ENCODE data around the gene SMIM14.

SMIM14 gene

DNA sequence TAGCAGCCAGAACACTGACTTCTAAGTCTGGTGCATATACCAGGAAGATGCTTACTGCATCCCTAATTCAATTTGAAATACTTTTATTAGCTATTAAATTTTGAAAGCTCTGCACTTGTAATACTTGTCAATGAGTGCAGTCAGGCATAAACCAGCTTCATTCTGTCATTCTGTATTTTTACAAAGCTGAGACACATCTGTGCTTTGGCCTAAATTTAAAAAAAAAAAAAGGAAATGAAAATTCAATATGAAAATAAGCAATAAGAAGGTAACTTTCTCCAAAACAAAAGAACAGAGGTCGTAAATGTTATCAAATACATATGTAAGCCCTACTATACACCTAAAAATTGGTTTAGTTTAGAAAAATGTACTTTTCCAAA lies 7.0 kb downstream of the SMIM14 start:
- no peak overlapping the region for H3K4me3 ChIP-seq (ENCODE audit: low read length)
- H3K18ac ChIP-seq (ENCODE audit: low read length): no peak overlapping the region
- no peak overlapping the region for H4K8ac ChIP-seq (ENCODE audit: low read depth, low read length)
- no peaks in the 10 kb centered on the region for H3K27me3 ChIP-seq (ENCODE audit: insufficient read depth, low read length, poor library complexity)
- no CpG with 5 or more reads among the region's 1 CpG for WGBS (ENCODE audit: extremely low coverage, insufficient coverage, low lambda C conversion rate)
- peaks cover 2% of the 10 kb centered on the region for H3K4me1 ChIP-seq (ENCODE audit: control insufficient read depth, low read depth, low read length)
- no peak overlapping the region for H2BK5ac ChIP-seq (ENCODE audit: low read length)
- H3K79me1 ChIP-seq (ENCODE audit: low read length): no peaks in the 10 kb centered on the region
- H2AK5ac ChIP-seq (ENCODE audit: low read length): no peak overlapping the region
- H3K4me2 ChIP-seq (ENCODE audit: low read length): no peak overlapping the region
- H3K27ac ChIP-seq (ENCODE audit: low read depth, low read length): no peak overlapping the region
- H3K4ac ChIP-seq (ENCODE audit: low read depth, low read length): no peak overlapping the region
- no peak overlapping the region for H2BK120ac ChIP-seq (ENCODE audit: low read depth, low read length)
- no peak overlapping the region for H3K23ac ChIP-seq (ENCODE audit: low read length)
- DNase-seq: no peak
- no peak overlapping the region for H2BK15ac ChIP-seq (replicated peaks; ENCODE audit: low read depth)
- no peak overlapping the region for H3K56ac ChIP-seq (ENCODE audit: low read length)
- H3K9ac ChIP-seq (ENCODE audit: low read length): no peak overlapping the region
- H3K79me2 ChIP-seq (ENCODE audit: control insufficient read depth, insufficient read depth, low read length): no peaks in the 10 kb centered on the region
- no peaks in the 10 kb centered on the region for H3K36me3 ChIP-seq (ENCODE audit: control insufficient read depth, insufficient read depth, low read length)
- no peak overlapping the region for H4K5ac ChIP-seq (ENCODE audit: low read length)

DNA sequence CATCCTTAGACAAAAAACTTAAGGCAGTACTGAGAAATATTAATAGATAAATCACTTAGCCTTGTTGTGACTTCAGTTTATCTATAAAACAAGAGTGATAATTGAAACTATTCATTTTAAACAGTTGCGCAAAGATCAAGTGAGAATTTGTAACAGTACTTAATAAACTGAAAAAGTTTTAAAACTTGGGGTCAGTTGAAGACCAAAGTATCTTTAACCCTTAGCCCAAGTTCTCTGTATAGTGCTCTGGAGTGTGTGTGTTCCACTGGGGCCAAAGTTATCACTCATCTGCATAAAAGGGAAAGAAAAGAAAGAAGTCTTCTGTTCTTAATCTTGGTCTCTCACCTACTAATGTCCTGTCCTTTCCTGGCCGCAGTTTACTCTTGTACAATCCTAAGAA lies 11.3 kb downstream of the SMIM14 start:
- H3K4ac ChIP-seq (ENCODE audit: low read depth, low read length): no peak overlapping the region
- no peak overlapping the region for H3K56ac ChIP-seq (ENCODE audit: low read length)
- no peak overlapping the region for H3K27ac ChIP-seq (ENCODE audit: low read depth, low read length)
- H3K23ac ChIP-seq (ENCODE audit: low read length): no peak overlapping the region
- no peaks in the 10 kb centered on the region for H3K4me1 ChIP-seq (ENCODE audit: control insufficient read depth, low read depth, low read length)
- no peak overlapping the region for H4K5ac ChIP-seq (ENCODE audit: low read length)
- no peak overlapping the region for H3K4me2 ChIP-seq (ENCODE audit: low read length)
- no peak for DNase-seq
- H2BK15ac ChIP-seq (replicated peaks; ENCODE audit: low read depth): no peak overlapping the region
- H3K4me3 ChIP-seq (ENCODE audit: low read length): no peak overlapping the region
- no peak overlapping the region for H4K8ac ChIP-seq (ENCODE audit: low read depth, low read length)
- no peaks in the 10 kb centered on the region for H3K79me2 ChIP-seq (ENCODE audit: control insufficient read depth, insufficient read depth, low read length)
- H3K9ac ChIP-seq (ENCODE audit: low read length): no peak overlapping the region
- H3K79me1 ChIP-seq (ENCODE audit: low read length): no peaks in the 10 kb centered on the region
- H2AK5ac ChIP-seq (ENCODE audit: low read length): no peak overlapping the region
- no CpG with 5 or more reads among the region's 2 CpGs for WGBS (ENCODE audit: extremely low coverage, insufficient coverage, low lambda C conversion rate)
- H2BK120ac ChIP-seq (ENCODE audit: low read depth, low read length): no peak overlapping the region
- H2BK5ac ChIP-seq (ENCODE audit: low read length): no peak overlapping the region
- no peaks in the 10 kb centered on the region for H3K36me3 ChIP-seq (ENCODE audit: control insufficient read depth, insufficient read depth, low read length)
- H3K18ac ChIP-seq (ENCODE audit: low read length): no peak overlapping the region
- H3K27me3 ChIP-seq (ENCODE audit: insufficient read depth, low read length, poor library complexity): no peaks in the 10 kb centered on the region

DNA sequence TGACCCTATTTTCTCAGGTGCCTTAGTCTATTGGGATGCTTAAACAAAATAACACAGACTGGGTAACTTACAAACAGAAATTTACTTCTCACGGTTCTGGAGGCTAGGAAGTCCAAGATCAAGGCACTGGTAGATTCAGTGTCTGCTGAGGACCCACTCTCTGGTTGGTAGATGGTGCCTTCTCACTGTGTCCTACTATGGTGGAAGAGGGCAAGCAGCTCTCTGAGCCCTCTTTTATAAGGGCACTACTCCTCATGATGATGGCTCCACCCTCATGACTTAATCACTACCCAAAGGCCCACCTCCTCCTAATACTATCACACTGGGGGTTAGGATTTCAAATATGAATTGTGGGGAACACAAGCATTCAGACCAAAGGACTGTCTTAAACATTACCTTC lies 11.8 kb downstream of the SMIM14 start:
- no peak overlapping the region for H2BK15ac ChIP-seq (replicated peaks; ENCODE audit: low read depth)
- no peaks in the 10 kb centered on the region for H3K27me3 ChIP-seq (ENCODE audit: insufficient read depth, low read length, poor library complexity)
- no peaks in the 10 kb centered on the region for H3K79me2 ChIP-seq (ENCODE audit: control insufficient read depth, insufficient read depth, low read length)
- no peak overlapping the region for H2BK120ac ChIP-seq (ENCODE audit: low read depth, low read length)
- no peaks in the 10 kb centered on the region for H3K79me1 ChIP-seq (ENCODE audit: low read length)
- no peak overlapping the region for H3K27ac ChIP-seq (ENCODE audit: low read depth, low read length)
- no CpG with 5 or more reads among the region's 1 CpG for WGBS (ENCODE audit: extremely low coverage, insufficient coverage, low lambda C conversion rate)
- no peak for DNase-seq
- no peak overlapping the region for H2AK5ac ChIP-seq (ENCODE audit: low read length)
- H3K4me1 ChIP-seq (ENCODE audit: control insufficient read depth, low read depth, low read length): no peaks in the 10 kb centered on the region
- H3K36me3 ChIP-seq (ENCODE audit: control insufficient read depth, insufficient read depth, low read length): no peaks in the 10 kb centered on the region
- no peak overlapping the region for H3K4ac ChIP-seq (ENCODE audit: low read depth, low read length)
- H3K4me2 ChIP-seq (ENCODE audit: low read length): no peak overlapping the region
- no peak overlapping the region for H2BK5ac ChIP-seq (ENCODE audit: low read length)
- no peak overlapping the region for H3K23ac ChIP-seq (ENCODE audit: low read length)
- H3K18ac ChIP-seq (ENCODE audit: low read length): no peak overlapping the region
- H3K9ac ChIP-seq (ENCODE audit: low read length): no peak overlapping the region
- H3K4me3 ChIP-seq (ENCODE audit: low read length): no peak overlapping the region
- H4K5ac ChIP-seq (ENCODE audit: low read length): no peak overlapping the region
- no peak overlapping the region for H4K8ac ChIP-seq (ENCODE audit: low read depth, low read length)
- no peak overlapping the region for H3K56ac ChIP-seq (ENCODE audit: low read length)

DNA sequence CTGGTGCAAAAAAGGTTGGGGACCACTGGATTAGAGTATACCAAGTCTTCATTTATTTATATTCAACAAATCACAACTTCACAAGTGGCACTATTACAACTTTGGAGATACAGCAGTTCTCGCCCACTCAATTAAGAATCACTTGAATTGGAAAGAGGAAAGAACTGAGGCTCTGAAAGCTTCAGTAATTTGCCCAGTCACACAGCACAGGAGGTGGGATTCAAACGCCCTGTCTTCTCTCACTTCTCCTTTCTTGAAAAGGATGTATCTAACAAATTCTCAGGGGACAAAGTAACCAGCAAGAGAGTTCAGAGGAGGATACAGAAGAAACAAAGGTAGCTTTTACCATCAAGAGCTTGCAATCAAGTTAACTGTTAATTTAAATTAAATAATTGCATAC lies 12.4 kb downstream of the SMIM14 start:
- H3K36me3 ChIP-seq (ENCODE audit: control insufficient read depth, insufficient read depth, low read length): no peaks in the 10 kb centered on the region

DNA sequence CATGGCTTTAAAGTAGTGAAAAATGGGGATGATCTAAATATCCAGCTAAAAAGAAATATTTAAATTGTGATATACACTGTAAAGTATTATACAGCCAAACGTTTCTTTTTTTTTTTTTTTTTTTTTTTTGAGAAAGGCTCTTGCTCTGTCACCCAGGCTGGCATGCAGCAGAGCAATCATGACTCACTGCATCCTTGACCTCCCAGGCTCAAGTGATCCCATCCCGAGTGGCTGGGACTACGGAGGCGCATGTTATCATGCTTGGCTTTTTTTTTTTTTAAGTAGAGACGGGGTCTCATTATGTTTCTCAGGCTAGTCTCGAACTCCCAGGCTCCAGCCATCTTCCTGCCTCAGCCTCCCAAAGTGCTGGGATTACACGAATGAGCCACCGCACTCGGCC lies 17.1 kb downstream of the SMIM14 start:
- Histone ChIP-seq H2BK120ac (ENCODE audit: low read depth, low read length) (no peak overlapping the region), H3K18ac (ENCODE audit: low read length) (no peak overlapping the region), H2BK15ac (replicated peaks; ENCODE audit: low read depth) (no peak overlapping the region), H3K9ac (ENCODE audit: low read length) (no peak overlapping the region), H3K36me3 (ENCODE audit: control insufficient read depth, insufficient read depth, low read length) (no peaks in the 10 kb centered on the region), H4K5ac (ENCODE audit: low read length) (no peak overlapping the region), H3K4ac (ENCODE audit: low read depth, low read length) (no peak overlapping the region), H3K79me2 (ENCODE audit: control insufficient read depth, insufficient read depth, low read length) (no peaks in the 10 kb centered on the region), H2AK5ac (ENCODE audit: low read length) (no peak overlapping the region), H3K56ac (ENCODE audit: low read length) (no peak overlapping the region), H3K23ac (ENCODE audit: low read length) (no peak overlapping the region), H3K4me1 (ENCODE audit: control insufficient read depth, low read depth, low read length) (no peaks in the 10 kb centered on the region), H3K4me2 (ENCODE audit: low read length) (no peak overlapping the region), H3K27ac (ENCODE audit: low read depth, low read length) (no peak overlapping the region), H3K79me1 (ENCODE audit: low read length) (no peaks in the 10 kb centered on the region), H2BK5ac (ENCODE audit: low read length) (no peak overlapping the region), H3K27me3 (ENCODE audit: insufficient read depth, low read length, poor library complexity) (no peaks in the 10 kb centered on the region), H4K8ac (ENCODE audit: low read depth, low read length) (no peak overlapping the region), H3K4me3 (ENCODE audit: low read length) (no peak overlapping the region)
- no CpG with 5 or more reads among the region's 9 CpGs for whole genome bisulfite sequencing (ENCODE audit: extremely low coverage, insufficient coverage, low lambda C conversion rate)
- peak; percentile 91 for DNase-seq

More for the DNA sequence above, 12.4 kb downstream of the SMIM14 start:
- Histone ChIP-seq H3K56ac (ENCODE audit: low read length) (no peak overlapping the region), H2AK5ac (ENCODE audit: low read length) (no peak overlapping the region), H4K8ac (ENCODE audit: low read depth, low read length) (no peak overlapping the region), H3K9ac (ENCODE audit: low read length) (no peak overlapping the region), H3K4me3 (ENCODE audit: low read length) (no peak overlapping the region), H2BK15ac (replicated peaks; ENCODE audit: low read depth) (no peak overlapping the region), H3K23ac (ENCODE audit: low read length) (no peak overlapping the region), H3K79me1 (ENCODE audit: low read length) (no peaks in the 10 kb centered on the region), H3K18ac (ENCODE audit: low read length) (no peak overlapping the region), H3K4me2 (ENCODE audit: low read length) (no peak overlapping the region), H3K27me3 (ENCODE audit: insufficient read depth, low read length, poor library complexity) (no peaks in the 10 kb centered on the region), H3K4ac (ENCODE audit: low read depth, low read length) (no peak overlapping the region), H2BK120ac (ENCODE audit: low read depth, low read length) (no peak overlapping the region), H2BK5ac (ENCODE audit: low read length) (no peak overlapping the region), H4K5ac (ENCODE audit: low read length) (no peak overlapping the region), H3K27ac (ENCODE audit: low read depth, low read length) (no peak overlapping the region), H3K4me1 (ENCODE audit: control insufficient read depth, low read depth, low read length) (no peaks in the 10 kb centered on the region), H3K79me2 (ENCODE audit: control insufficient read depth, insufficient read depth, low read length) (no peaks in the 10 kb centered on the region)
- no CpG with 5 or more reads among the region's 2 CpGs for WGBS (ENCODE audit: extremely low coverage, insufficient coverage, low lambda C conversion rate)
- no peak for DNase-seq

DNA sequence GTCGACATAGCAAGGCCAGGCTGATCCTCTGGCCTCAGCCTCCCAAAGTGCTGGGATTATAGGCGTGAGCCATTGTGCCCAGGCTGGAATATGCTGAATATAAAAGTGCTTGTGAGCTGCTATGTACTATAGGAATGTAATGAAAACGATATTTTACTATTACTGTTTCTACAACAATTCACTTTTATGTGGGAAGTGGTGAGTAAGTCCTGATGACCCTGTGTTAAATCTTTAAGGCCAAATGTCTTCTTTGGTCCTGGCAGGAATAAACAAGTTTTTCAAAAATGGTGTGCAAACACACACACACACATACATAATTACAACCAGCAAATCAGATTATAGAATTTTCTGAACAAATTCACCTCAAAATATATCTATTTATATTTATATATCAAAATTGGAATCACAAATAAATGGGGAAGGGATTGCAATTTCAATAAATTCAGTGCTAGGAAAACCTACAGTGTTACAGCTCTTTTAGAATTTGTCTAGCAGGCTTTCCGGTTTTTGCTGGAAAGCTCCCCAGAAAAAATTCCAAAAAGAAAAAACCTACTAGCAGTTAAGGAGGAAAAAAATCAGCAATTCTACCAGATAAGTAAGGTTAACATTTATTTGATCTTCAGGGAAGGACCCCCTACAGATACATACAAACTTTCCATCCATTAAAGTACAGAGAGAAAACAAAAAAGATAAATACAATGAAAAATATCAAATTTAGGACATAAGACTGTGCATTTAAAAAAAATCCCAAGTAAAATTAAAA lies 17.9 kb downstream of the SMIM14 start:
- Histone ChIP-seq H3K79me2 (ENCODE audit: control insufficient read depth, insufficient read depth, low read length) (no peaks in the 10 kb centered on the region), H3K27ac (ENCODE audit: low read depth, low read length) (no peak overlapping the region), H4K5ac (ENCODE audit: low read length) (no peak overlapping the region), H3K79me1 (ENCODE audit: low read length) (no peaks in the 10 kb centered on the region), H3K9ac (ENCODE audit: low read length) (no peak overlapping the region), H3K4me2 (ENCODE audit: low read length) (no peak overlapping the region), H3K36me3 (ENCODE audit: control insufficient read depth, insufficient read depth, low read length) (no peaks in the 10 kb centered on the region), H3K23ac (ENCODE audit: low read length) (no peak overlapping the region), H2BK120ac (ENCODE audit: low read depth, low read length) (no peak overlapping the region), H3K18ac (ENCODE audit: low read length) (no peak overlapping the region), H3K56ac (ENCODE audit: low read length) (no peak overlapping the region), H2BK15ac (replicated peaks; ENCODE audit: low read depth) (no peak overlapping the region), H2AK5ac (ENCODE audit: low read length) (no peak overlapping the region), H3K4me3 (ENCODE audit: low read length) (no peak overlapping the region), H4K8ac (ENCODE audit: low read depth, low read length) (no peak overlapping the region), H2BK5ac (ENCODE audit: low read length) (no peak overlapping the region), H3K4ac (ENCODE audit: low read depth, low read length) (no peak overlapping the region), H3K4me1 (ENCODE audit: control insufficient read depth, low read depth, low read length) (no peaks in the 10 kb centered on the region), H3K27me3 (ENCODE audit: insufficient read depth, low read length, poor library complexity) (no peaks in the 10 kb centered on the region)
- no CpG with 5 or more reads among the region's 4 CpGs for WGBS (ENCODE audit: extremely low coverage, insufficient coverage, low lambda C conversion rate)
- DNase-seq: no peak
